OCI-LY7 (cell line): ENCODE measurements around the gene ERBIN. TPM values are rescaled to one million over a fixed set of nuclear protein-coding genes. Genes with fewer than 3 reads are reported as not detected.

Experiments used
- BruUV-seq: library from RNA; stranded (reverse); fragments of 400-500 nt; replicated peaks from 2 replicates; lab custom pipeline; 2021; lab: Mats Ljungman, UMichigan
- CTCF ChIA-PET: fragments of 300-600 bp; sonication (Branson Sonifier 250); formaldehyde crosslinking; loops from one replicate; lab custom pipeline; 2022; ENCODE audit warnings: antibody characterized with exemption; ENCODE audit not compliant: unreplicated experiment; lab: Charles Lee
- POLR2A ChIA-PET: fragments of 300-600 bp; sonication (Branson Sonifier 250); formaldehyde crosslinking; loops from one replicate; lab custom pipeline; 2022; ENCODE audit warnings: antibody characterized with exemption; lab: Charles Lee
- DNase-seq: peaks from one replicate; pipeline ENCODE4 v3.0.0-alpha.2; 2015; ENCODE audit warnings: low spot score
- H2AFZ ChIP-seq: fragments of 200-600 bp; sonication (generic), shearing (Covaris generic); 2 replicates; pipeline ENCODE4 v1.6.1; 2014; ENCODE audit warnings: mild to moderate bottlenecking, antibody characterized with exemption, low read length, moderate library complexity
- H3K27ac ChIP-seq: fragments of 200-600 bp; sonication (generic); 2 replicates; pipeline ENCODE4 v1.5.1; 2014; ENCODE audit warnings: mixed run types, low read depth, mild to moderate bottlenecking, moderate library complexity, low read length, inconsistent platforms; ENCODE audit not compliant: poor library complexity, severe bottlenecking
- H3K36me3 ChIP-seq: fragments of 200-600 bp; sonication (generic); 2 replicates; pipeline ENCODE4 v1.6.1; 2014; ENCODE audit warnings: mild to moderate bottlenecking, antibody characterized with exemption, low read length, moderate library complexity, mixed read lengths; ENCODE audit not compliant: insufficient read depth
- H3K4me1 ChIP-seq: fragments of 200-600 bp; sonication (generic); 2 replicates; pipeline ENCODE4 v1.5.1; 2014; ENCODE audit warnings: mild to moderate bottlenecking, low read length; ENCODE audit not compliant: insufficient read depth, poor library complexity, severe bottlenecking
- H3K4me2 ChIP-seq: fragments of 200-600 bp; sonication (generic); 2 replicates; pipeline ENCODE4 v1.6.1; 2014; ENCODE audit warnings: mild to moderate bottlenecking, low read length
- H3K4me3 ChIP-seq: fragments of 200-600 bp; sonication (generic); 2 replicates; pipeline ENCODE4 v1.5.1; 2014; ENCODE audit warnings: mild to moderate bottlenecking, low read depth, low read length; ENCODE audit not compliant: poor library complexity, severe bottlenecking
- H3K79me2 ChIP-seq: fragments of 200-600 bp; sonication (generic); 2 replicates; pipeline ENCODE4 v1.6.1; 2016; ENCODE audit warnings: low read depth, mild to moderate bottlenecking, low read length, moderate library complexity, mixed read lengths; ENCODE audit not compliant: insufficient read depth
- H3K9me2 ChIP-seq: fragments of 200-600 bp; sonication (generic); 2 replicates; pipeline ENCODE4 v1.6.1; 2016; ENCODE audit warnings: mild to moderate bottlenecking, low read length, mixed read lengths; ENCODE audit not compliant: insufficient read depth
- H3K9me3 ChIP-seq: fragments of 200-600 bp; sonication (generic); 2 replicates; pipeline ENCODE4 v1.6.1; 2014; ENCODE audit warnings: mild to moderate bottlenecking, mixed run types, low read length, mixed read lengths
- H4K20me1 ChIP-seq: fragments of 200-600 bp; sonication (generic); 2 replicates; pipeline ENCODE4 v1.6.1; 2014; ENCODE audit warnings: mild to moderate bottlenecking, antibody characterized with exemption, low read length, moderate library complexity, mixed read lengths; ENCODE audit not compliant: insufficient read depth
- EZH2phosphoT487 ChIP-seq: fragments of 200-600 bp; sonication (generic); IDR thresholded peaks from 2 replicates; pipeline ENCODE4 v1.6.1; 2018; ENCODE audit warnings: low read depth, borderline replicate concordance, mild to moderate bottlenecking, mixed run types, antibody characterized with exemption, low read length, moderate library complexity, mixed read lengths
- intact Hi-C: fragments of 100-400 bp; cut with micrococcal nuclease; formaldehyde crosslinking; loops from one replicate; pipeline ENCODE4 v1.10.0; 2022; ENCODE audit not compliant: unreplicated experiment
- total RNA-seq, 2 experiments: library from RNA; depleted of rRNA in 1 of 2; stranded (reverse); fragments of >200 nt in 1 of 2; shearing (Covaris generic) in 1 of 2; gene quantifications; 2 replicates each; pipeline ENCODE4 v1.2.3, GENCODE V29; 2014 to 2022
- TF ChIP-seq, protein P1 (sequence below): fragments of 200-600 bp; sonication (generic); conservative IDR thresholded peaks from 2 replicates; pipeline ENCODE4 v1.5.1; 2014; ENCODE audit warnings: mild to moderate bottlenecking, antibody characterized with exemption, low read length, moderate library complexity, mixed read lengths

ERBIN gene
- total RNA-seq, 2 experiments from 2014 or later, result 84.5 to 132 TPM

DNA sequence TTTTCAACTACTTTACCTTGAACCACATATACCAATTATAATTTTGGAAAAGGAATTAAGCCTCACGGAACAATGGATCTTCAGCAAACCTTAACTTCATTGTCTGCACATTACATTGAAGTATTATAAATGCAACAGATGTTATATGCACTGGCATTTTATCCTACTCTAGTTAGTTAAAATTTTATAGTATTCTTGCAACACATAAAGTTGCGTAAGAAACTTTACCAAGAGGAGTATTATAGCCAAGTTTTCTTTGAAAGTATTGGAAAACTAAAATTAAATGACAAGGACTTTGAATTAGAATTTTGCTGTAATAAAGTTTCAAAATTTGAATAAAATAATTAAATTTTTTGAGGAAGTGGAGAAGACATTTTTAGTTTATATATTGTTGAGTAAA is 154.3 kb downstream of the ERBIN start:
- Histone ChIP-seq H3K4me1 (no peaks in the 10 kb centered on the region), H3K9me2 (no peaks in the 10 kb centered on the region), H3K9me3 (no peaks in the 10 kb centered on the region), H3K79me2 (no peaks in the 10 kb centered on the region), H3K4me2 (no peak overlapping the region), H3K36me3 (peaks cover 36% of the 10 kb centered on the region), H3K27ac (no peak overlapping the region), H4K20me1 (no peaks in the 10 kb centered on the region), H3K4me3 (no peak overlapping the region), H2AFZ (no peak overlapping the region)
- DNase-seq, result no peak
- intact Hi-C loops, result no loop called here
- no peak for TF ChIP-seq EZH2phosphoT487
- TF ChIP-seq, protein P1, sequence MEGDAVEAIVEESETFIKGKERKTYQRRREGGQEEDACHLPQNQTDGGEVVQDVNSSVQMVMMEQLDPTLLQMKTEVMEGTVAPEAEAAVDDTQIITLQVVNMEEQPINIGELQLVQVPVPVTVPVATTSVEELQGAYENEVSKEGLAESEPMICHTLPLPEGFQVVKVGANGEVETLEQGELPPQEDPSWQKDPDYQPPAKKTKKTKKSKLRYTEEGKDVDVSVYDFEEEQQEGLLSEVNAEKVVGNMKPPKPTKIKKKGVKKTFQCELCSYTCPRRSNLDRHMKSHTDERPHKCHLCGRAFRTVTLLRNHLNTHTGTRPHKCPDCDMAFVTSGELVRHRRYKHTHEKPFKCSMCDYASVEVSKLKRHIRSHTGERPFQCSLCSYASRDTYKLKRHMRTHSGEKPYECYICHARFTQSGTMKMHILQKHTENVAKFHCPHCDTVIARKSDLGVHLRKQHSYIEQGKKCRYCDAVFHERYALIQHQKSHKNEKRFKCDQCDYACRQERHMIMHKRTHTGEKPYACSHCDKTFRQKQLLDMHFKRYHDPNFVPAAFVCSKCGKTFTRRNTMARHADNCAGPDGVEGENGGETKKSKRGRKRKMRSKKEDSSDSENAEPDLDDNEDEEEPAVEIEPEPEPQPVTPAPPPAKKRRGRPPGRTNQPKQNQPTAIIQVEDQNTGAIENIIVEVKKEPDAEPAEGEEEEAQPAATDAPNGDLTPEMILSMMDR, result no peak
- CTCF ChIA-PET, result no interaction called here
- POLR2A ChIA-PET, result interaction anchor here (1.3 kb wide), 1 partner anchor 33 kb away, joined by 4 read pairs; no protein-coding TSS in a partner anchor
- no TSS peak for BruUV-seq

GRCh38 chr5:66089384-66089783 is 163.0 kb downstream of the ERBIN start:
- TF ChIP-seq, protein P1, result no peak
- TF ChIP-seq EZH2phosphoT487, result no peak
- Histone ChIP-seq H3K79me2 (no peaks in the 10 kb centered on the region), H2AFZ (no peak overlapping the region), H3K36me3 (peaks cover 31% of the 10 kb centered on the region), H3K4me1 (no peaks in the 10 kb centered on the region), H3K9me2 (no peaks in the 10 kb centered on the region), H3K27ac (no peak overlapping the region), H4K20me1 (no peaks in the 10 kb centered on the region), H3K4me2 (no peak overlapping the region), H3K4me3 (no peak overlapping the region), H3K9me3 (peaks cover 12% of the 10 kb centered on the region)
- POLR2A ChIA-PET, result interaction anchor here (0.6 to 3.0 kb wide), 4 partner anchors 14 to 876 kb away, joined by 3 to 11 read pairs (median 4); no protein-coding TSS in a partner anchor
- CTCF ChIA-PET, result no interaction called here
- intact Hi-C loops, result no loop called here
- BruUV-seq, result TSS peak; percentile 11
- no peak for DNase-seq

DNA sequence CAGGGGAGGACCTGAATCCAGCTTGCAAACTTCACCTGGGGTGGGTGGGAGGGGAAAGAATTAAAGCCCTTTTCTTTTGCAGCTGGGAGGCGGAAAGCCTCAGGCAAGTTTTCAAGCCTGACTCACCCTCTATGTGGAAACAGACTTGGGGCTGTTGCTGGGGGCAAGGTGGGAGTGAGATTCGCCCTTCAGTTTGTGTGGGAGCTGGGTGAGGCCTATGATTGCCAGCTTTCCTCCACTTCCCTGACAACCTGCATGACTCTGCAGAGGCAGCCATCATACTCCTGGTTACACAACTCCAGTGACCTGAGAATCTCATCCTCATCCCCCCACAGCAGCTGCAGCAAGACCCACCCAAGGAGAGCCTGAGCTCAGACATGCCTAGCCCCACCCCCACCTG is 174.5 kb downstream of the ERBIN start:
- Histone ChIP-seq H3K9me3 (peaks cover 7% of the 10 kb centered on the region; the same call in 1 of the 2 replicates), H2AFZ (no peak overlapping the region), H3K36me3 (no peaks in the 10 kb centered on the region), H3K79me2 (no peaks in the 10 kb centered on the region), H4K20me1 (no peaks in the 10 kb centered on the region), H3K4me2 (no peak overlapping the region), H3K4me3 (no peak overlapping the region), H3K27ac (no peak overlapping the region), H3K4me1 (no peaks in the 10 kb centered on the region), H3K9me2 (no peaks in the 10 kb centered on the region)
- TF ChIP-seq, protein P1, result no peak
- TF ChIP-seq EZH2phosphoT487, result no peak
- POLR2A ChIA-PET, result interaction anchor here (0.6 kb wide), 1 partner anchor 11 kb away, joined by 3 read pairs; no protein-coding TSS in a partner anchor
- intact Hi-C loops, result no loop called here
- DNase-seq, result no peak
- no TSS peak for BruUV-seq
- CTCF ChIA-PET, result no interaction called here
